Testis (tissue), 3 donors: ENCODE data around the gene DIP2B. TPM values are rescaled to one million over a fixed set of nuclear protein-coding genes. Genes with fewer than 3 reads are reported as not detected.

Experiments used
- DNase-seq: peaks from one replicate; pipeline ENCODE4 v3.0.0-alpha.2; 2019
- H3K27ac ChIP-seq, 2 donors: fragments of 200-600 bp; sonication (generic); one replicate each; pipeline ENCODE4 v1.5.1; 2019
- H3K27me3 ChIP-seq: fragments of 200-600 bp; sonication (generic); one replicate; pipeline ENCODE4 v1.5.1; 2019
- H3K36me3 ChIP-seq: fragments of 200-600 bp; sonication (generic); one replicate; pipeline ENCODE4 v1.5.1; 2017; ENCODE audit warnings: low read depth; ENCODE audit errors: missing control alignments
- H3K4me1 ChIP-seq: fragments of 200-600 bp; sonication (generic); one replicate; pipeline ENCODE4 v1.5.1; 2019
- H3K4me3 ChIP-seq, 2 donors: fragments of 200-600 bp; sonication (generic); one replicate each; pipeline ENCODE4 v1.5.1; 2017 to 2019
- H3K9me3 ChIP-seq: fragments of 200-600 bp; sonication (generic); one replicate; pipeline ENCODE4 v1.5.1; 2017
- POLR2A ChIP-seq: fragments of 450-650 bp; IDR thresholded peaks from one replicate; pipeline ENCODE4 v1.6.1; 2017; ENCODE audit warnings: antibody characterized with exemption, mild to moderate bottlenecking, moderate library complexity
- WGBS, 2 donors: methylation state at CpG; one replicate each; pipeline ENCODE4 v1.1.5; 2018; 5-methylcytosine and 5-hydroxymethylcytosine counted together
- intact Hi-C: fragments of 100-400 bp; cut with DNase I; formaldehyde crosslinking; loops from one replicate; pipeline ENCODE4 v1.15.1; 2023; ENCODE audit warnings: low total_unique reads
- polyA plus RNA-seq: library from polyadenylated mRNA; stranded (reverse); fragments of 350-450 nt; fragmentation: Illumina TruSeq; extraction: RNeasy Lipid Tissue Mini Kit (QIAGEN cat#74804); gene quantifications from one replicate; pipeline ENCODE4 v1.2.3, GENCODE V29; 2014; ENCODE audit warnings: low read depth, low replicate concordance; ENCODE audit not compliant: insufficient read depth
- total RNA-seq, 2 donors: library from RNA; depleted of rRNA; stranded (reverse); fragments of >200 nt; gene quantifications; one replicate each; pipeline ENCODE4 v1.2.3, GENCODE V29; 2016
- TF ChIP-seq, protein P1 (sequence below), 3 experiments: fragments of 450-650 bp in 2 of 3; fragments of 200-600 bp in 1 of 3; sonication (generic) in 1 of 3; IDR thresholded peaks; one replicate each; pipeline ENCODE4 v1.5.1; 2016 to 2019; ENCODE audit warnings: antibody characterized with exemption in 3 of 3, mild to moderate bottlenecking in 2 of 3, moderate library complexity in 1 of 3

Gene DIP2B
- total and polyA plus RNA-seq, 3 donors from 2014 or later: 19.1 to 57.1 (median 43.5) TPM

DNA sequence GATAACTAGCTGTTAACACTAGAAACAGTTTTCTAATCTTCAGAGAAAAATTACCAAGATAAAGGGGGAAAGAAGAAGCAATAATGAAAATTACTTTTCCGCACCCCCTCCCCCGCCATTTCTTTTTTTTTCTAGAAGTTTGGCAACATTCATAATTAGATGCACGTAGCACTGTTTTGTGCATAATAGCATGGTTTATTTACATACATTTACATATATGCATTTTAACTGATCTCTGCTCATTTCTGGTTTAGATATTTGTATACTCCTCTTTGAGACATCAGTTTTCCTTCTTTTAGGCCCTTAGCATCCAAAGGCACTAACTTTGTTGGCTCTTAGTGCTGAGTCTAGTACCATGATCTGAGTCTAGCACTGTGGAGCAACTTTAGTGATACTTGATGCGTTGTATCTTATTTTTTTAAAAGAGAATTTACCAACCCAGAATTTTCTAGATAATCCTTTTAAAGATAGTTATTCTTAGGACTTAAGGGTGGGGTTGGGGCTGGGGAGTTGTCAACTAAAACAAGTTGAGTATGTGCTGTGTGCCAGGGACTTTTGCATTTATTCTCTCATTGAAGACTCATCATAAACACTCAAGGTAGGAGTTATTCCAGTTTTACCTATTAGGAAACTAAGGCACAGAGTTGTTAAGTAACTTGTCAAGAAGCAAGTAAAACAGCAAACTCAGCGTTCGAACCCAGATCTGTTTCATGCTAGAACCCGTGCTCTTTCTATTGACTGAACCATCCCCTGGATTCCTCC, 110.5 kb downstream of the DIP2B start:
- TF ChIP-seq, protein P1, sequence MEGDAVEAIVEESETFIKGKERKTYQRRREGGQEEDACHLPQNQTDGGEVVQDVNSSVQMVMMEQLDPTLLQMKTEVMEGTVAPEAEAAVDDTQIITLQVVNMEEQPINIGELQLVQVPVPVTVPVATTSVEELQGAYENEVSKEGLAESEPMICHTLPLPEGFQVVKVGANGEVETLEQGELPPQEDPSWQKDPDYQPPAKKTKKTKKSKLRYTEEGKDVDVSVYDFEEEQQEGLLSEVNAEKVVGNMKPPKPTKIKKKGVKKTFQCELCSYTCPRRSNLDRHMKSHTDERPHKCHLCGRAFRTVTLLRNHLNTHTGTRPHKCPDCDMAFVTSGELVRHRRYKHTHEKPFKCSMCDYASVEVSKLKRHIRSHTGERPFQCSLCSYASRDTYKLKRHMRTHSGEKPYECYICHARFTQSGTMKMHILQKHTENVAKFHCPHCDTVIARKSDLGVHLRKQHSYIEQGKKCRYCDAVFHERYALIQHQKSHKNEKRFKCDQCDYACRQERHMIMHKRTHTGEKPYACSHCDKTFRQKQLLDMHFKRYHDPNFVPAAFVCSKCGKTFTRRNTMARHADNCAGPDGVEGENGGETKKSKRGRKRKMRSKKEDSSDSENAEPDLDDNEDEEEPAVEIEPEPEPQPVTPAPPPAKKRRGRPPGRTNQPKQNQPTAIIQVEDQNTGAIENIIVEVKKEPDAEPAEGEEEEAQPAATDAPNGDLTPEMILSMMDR (IDR thresholded peaks at IDR 0.05): no peak
- TF ChIP-seq POLR2A: no peak
- Histone ChIP-seq H3K36me3 (no peaks in the 10 kb centered on the region), H3K9me3 (no peaks in the 10 kb centered on the region), H3K27me3 (no peaks in the 10 kb centered on the region), H3K4me1 (peaks cover 36% of the 10 kb centered on the region), H3K27ac (no peak overlapping the region), H3K4me3 (no peak overlapping the region)
- DNase-seq: no peak
- intact Hi-C loops: no loop called here
- 93 to 95% methylated on average over 7 of the region's 7 CpGs for WGBS, 2 donors

GRCh38 chr12:50615907-50616296, 111.1 kb downstream of the DIP2B start:
- H3K4me1 ChIP-seq: peaks cover 35% of the 10 kb centered on the region
- H3K4me3 ChIP-seq: no peak overlapping the region
- intact Hi-C loops: no loop called here
- no peaks in the 10 kb centered on the region for H3K27me3 ChIP-seq
- no peaks in the 10 kb centered on the region for H3K36me3 ChIP-seq
- no peaks in the 10 kb centered on the region for H3K9me3 ChIP-seq
- no peak overlapping the region for H3K27ac ChIP-seq
- DNase-seq: no peak
- 67 to 76% methylated on average over 1 of the region's 1 CpG for WGBS, 2 donors
- TF ChIP-seq POLR2A: no peak
- TF ChIP-seq, protein P1 (IDR thresholded peaks at IDR 0.05): no peak

- H3K27ac ChIP-seq: no peak overlapping the region
- H3K9me3 ChIP-seq: no peaks in the 10 kb centered on the region
- intact Hi-C loops: no loop called here
- WGBS, 2 donors: 50% methylated on average over 2 of the region's 2 CpGs
- no peaks in the 10 kb centered on the region for H3K27me3 ChIP-seq
- no peak overlapping the region for H3K4me3 ChIP-seq
- DNase-seq: no peak
- H3K4me1 ChIP-seq: peaks cover 23% of the 10 kb centered on the region
- no peaks in the 10 kb centered on the region for H3K36me3 ChIP-seq
- no peak for TF ChIP-seq POLR2A
- TF ChIP-seq, protein P1 (IDR thresholded peaks at IDR 0.05): no peak
Measured at GRCh38 chr12:50617657-50618056, 112.9 kb downstream of the DIP2B start.

- TF ChIP-seq POLR2A: no peak
- TF ChIP-seq, protein P1 (IDR thresholded peaks at IDR 0.05): no peak
- no peaks in the 10 kb centered on the region for H3K9me3 ChIP-seq
- intact Hi-C loops: no loop called here
- H3K36me3 ChIP-seq: no peaks in the 10 kb centered on the region
- no peak overlapping the region for H3K4me3 ChIP-seq
- H3K27me3 ChIP-seq: no peaks in the 10 kb centered on the region
- WGBS, 2 donors: 60 to 86% methylated on average over 7 of the region's 7 CpGs
- peaks cover 15% of the 10 kb centered on the region for H3K4me1 ChIP-seq
- no peak for DNase-seq
- no peak overlapping the region for H3K27ac ChIP-seq
Measured at GRCh38 chr12:50618864-50619609, 114.3 kb downstream of the DIP2B start.
